HepG2 (cell line): Measurements from ENCODE around the gene ODAPH.

Source experiments
- CENPT ChIP-seq: sonication (generic); formaldehyde crosslinking; IDR thresholded peaks from 2 replicates; pipeline ENCODE4 v1.8.0; 2022; ENCODE audit warnings: low read depth, mild to moderate bottlenecking, moderate library complexity, missing genetic modification reagents
- CTCF ChIP-seq: sonication (generic); formaldehyde crosslinking; IDR thresholded peaks from 2 replicates; pipeline ENCODE4 v1.5.0; 2020; ENCODE audit warnings: mild to moderate bottlenecking, missing genetic modification reagents, moderate library complexity
- HDAC6 ChIP-seq: fragments of 200-600 bp; sonication (generic); IDR thresholded peaks from 2 replicates; pipeline ENCODE4 v1.7.0; 2017; ENCODE audit warnings: mild to moderate bottlenecking, antibody characterized with exemption, low read length, low read depth
- IKZF1 ChIP-seq: fragments of 450-650 bp; IDR thresholded peaks from 2 replicates; pipeline ENCODE4 v1.7.1; 2016
- JUNB ChIP-seq: sonication (generic); formaldehyde crosslinking; IDR thresholded peaks from 2 replicates; pipeline ENCODE4 v1.8.0; 2022; ENCODE audit warnings: missing genetic modification reagents, mild to moderate bottlenecking, borderline replicate concordance
- RAD21 ChIP-seq: fragments of 450-650 bp; formaldehyde crosslinking; IDR thresholded peaks from 2 replicates; pipeline ENCODE4 v1.5.0; 2020; ENCODE audit warnings: mild to moderate bottlenecking
- RFX1 ChIP-seq: fragments of 450-650 bp; IDR thresholded peaks from 2 replicates; pipeline ENCODE4 v1.6.1; 2017
- RFX5 ChIP-seq: IDR thresholded peaks from 2 replicates; pipeline ENCODE4 v1.6.1; 2011; ENCODE audit warnings: low read depth, low read length, improper control_type of control experiment
- RXRA ChIP-seq: sonication (generic); formaldehyde crosslinking; IDR thresholded peaks from 2 replicates; pipeline ENCODE4 v1.5.1; 2020; ENCODE audit warnings: missing genetic modification reagents
- TCF12 ChIP-seq, 2 experiments: fragments of 450-650 bp in 1 of 2; sonication (generic) in 1 of 2; formaldehyde crosslinking in 1 of 2; IDR thresholded peaks; 2 replicates each; pipeline versions ENCODE4 v1.6.1 to v1.8.0; 2017 to 2022; ENCODE audit warnings: antibody characterized with exemption in 1 of 2, mild to moderate bottlenecking in 1 of 2, missing genetic modification reagents in 1 of 2, moderate library complexity in 1 of 2
- ZNF766 ChIP-seq: sonication (generic); formaldehyde crosslinking; IDR thresholded peaks from 2 replicates; pipeline ENCODE4 v1.5.0; 2020; ENCODE audit warnings: missing genetic modification reagents, borderline replicate concordance

DNA sequence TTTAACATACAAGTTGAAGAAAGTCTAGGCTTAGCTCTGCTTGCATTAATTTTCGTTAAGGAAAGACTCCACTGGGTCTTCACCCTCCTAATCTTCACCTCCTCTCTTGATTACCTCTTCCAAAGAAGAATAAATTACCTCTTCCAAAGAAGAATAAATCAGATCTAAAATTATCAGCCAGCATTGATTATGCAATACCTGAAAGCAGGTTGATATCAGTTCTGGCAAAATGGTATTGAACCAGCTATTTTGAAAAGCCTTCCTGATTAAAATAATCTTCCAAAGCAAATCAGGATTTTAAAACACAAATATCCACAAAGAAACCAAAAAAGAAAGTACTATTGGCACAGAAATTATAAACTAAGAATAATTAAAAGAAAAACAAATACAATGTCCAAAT, 37.5 kb downstream of the ODAPH start:
- no peak for TF ChIP-seq IKZF1
- no peak for TF ChIP-seq RFX1
- TF ChIP-seq TCF12 (IDR thresholded peaks at IDR 0.05): no peak
- TF ChIP-seq TCF12 (CRISPR knock-in tag; IDR thresholded peaks at IDR 0.05): no peak
- TF ChIP-seq RFX5: no peak
- TF ChIP-seq CENPT (CRISPR knock-in tag): no peak
- TF ChIP-seq ZNF766: no peak
- TF ChIP-seq JUNB (CRISPR knock-in tag): no peak
- TF ChIP-seq RXRA (CRISPR knock-in tag): no peak
- no peak for TF ChIP-seq CTCF (CRISPR knock-in tag)
- no peak for TF ChIP-seq RAD21 (CRISPR knock-in tag)
- no peak for TF ChIP-seq HDAC6
